Measurements from ENCODE around the gene EHBP1.

- TF ChIP-seq, protein P1, sequence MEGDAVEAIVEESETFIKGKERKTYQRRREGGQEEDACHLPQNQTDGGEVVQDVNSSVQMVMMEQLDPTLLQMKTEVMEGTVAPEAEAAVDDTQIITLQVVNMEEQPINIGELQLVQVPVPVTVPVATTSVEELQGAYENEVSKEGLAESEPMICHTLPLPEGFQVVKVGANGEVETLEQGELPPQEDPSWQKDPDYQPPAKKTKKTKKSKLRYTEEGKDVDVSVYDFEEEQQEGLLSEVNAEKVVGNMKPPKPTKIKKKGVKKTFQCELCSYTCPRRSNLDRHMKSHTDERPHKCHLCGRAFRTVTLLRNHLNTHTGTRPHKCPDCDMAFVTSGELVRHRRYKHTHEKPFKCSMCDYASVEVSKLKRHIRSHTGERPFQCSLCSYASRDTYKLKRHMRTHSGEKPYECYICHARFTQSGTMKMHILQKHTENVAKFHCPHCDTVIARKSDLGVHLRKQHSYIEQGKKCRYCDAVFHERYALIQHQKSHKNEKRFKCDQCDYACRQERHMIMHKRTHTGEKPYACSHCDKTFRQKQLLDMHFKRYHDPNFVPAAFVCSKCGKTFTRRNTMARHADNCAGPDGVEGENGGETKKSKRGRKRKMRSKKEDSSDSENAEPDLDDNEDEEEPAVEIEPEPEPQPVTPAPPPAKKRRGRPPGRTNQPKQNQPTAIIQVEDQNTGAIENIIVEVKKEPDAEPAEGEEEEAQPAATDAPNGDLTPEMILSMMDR (IDR thresholded peaks at IDR 0.05): no peak
- no peak for TF ChIP-seq POLR2A (IDR thresholded peaks at IDR 0.05)
Measured at GRCh38 chr2:63052411-63053080, 347.0 kb downstream of the EHBP1 start.

All from uterus (tissue), 2 donors.